GM19452 (cell line): Measurements from ENCODE around the gene LTBP2.

ENCODE experiments used
- ATAC-seq: cut with Tn5 transposase; IDR thresholded peaks from one replicate; pipeline ENCODE4 v1.9.1; 2021; ENCODE audit not compliant: unreplicated experiment

LTBP2 gene

DNA sequence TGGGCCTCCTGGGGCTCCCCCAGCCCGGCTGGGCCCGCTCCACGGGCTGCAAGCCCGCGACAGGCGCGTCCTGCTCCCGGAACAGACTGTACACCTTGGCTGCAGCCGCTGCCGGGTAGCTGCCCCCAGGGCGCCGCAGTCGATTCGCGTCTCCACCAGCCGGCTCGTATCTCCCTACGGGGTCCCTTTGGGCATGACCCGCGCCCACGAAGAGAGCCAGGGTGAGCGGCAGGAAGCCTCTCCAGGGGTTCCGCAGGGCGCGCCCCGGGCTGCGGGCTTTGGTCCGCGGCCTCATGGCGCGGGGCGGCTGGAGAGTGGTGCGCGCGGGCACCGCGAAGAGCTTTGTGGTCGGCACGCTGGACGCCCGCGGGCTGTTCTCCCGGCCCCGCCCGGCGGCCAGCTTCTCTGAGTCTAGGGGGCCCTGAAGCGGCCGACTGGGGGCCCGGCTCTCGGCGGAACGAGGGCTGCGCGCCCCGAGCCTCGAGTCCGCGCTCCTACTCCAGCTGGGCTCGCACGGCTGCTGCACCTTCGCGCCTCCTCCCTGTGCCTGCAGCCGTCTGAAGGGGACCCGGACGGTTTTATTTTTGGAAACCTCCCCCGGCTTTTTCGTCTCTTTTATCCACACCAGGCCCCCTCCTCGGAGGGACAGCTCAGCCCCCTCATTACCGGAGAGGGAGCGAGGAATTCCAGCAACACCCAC lies at the start of gene LTBP2:
Gene LTBP2, minus strand, starts transcription at position 588 of the 700 bp plus-strand sequence. Its CDS starts 293 bp downstream, at position 295.
- no peak for ATAC-seq

- no peak for ATAC-seq
Observed at GRCh38 chr14:74660863-74661262, 48.8 kb upstream of the LTBP2 start.

- no peak for ATAC-seq
Observed at GRCh38 chr14:74660167-74660566, 48.1 kb upstream of the LTBP2 start.

GRCh38 chr14:74658535-74659131 lies 46.6 kb upstream of the LTBP2 start:
- no peak for ATAC-seq

DNA sequence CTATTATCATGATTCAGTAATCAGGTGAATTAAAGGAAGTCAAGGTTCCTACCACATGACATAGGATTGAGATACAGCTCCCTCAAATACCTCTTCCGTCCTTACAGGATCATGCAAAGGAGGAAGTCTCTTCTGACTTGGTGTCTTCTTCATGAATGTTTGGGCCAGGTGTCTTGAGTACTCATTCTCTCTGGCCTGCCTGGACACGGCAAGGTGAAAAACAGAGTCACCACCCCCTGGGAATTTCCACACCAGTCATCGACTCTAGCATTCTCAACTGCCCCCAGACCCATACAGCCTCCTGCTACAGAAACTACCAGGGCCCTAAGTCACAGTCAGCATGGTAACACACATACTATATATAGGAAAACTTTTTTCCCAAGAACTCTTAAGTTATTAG lies 44.9 kb upstream of the LTBP2 start:
- no peak for ATAC-seq

- ATAC-seq = no peak
Observed at GRCh38 chr14:74655599-74656395, 43.8 kb upstream of the LTBP2 start.

DNA sequence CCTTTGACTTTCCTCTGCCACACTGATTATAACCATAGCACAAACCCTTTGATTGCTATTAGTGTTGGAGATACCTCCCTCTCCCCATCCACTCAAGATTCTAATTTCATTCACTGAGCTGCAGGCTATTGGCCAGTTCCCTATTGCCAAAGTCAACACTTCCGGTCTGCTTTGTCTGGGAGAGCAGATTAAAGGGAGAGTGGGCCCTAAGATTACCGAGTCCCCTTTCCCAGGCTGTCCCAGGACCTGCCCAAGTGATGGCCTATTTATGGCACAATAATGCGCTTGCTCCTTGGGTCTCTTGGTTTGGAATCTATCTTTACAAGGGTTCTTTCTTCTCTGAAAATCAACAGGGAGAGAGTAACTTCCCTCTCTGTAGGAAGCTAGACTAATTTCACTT lies 42.9 kb upstream of the LTBP2 start:
- ATAC-seq = no peak

GRCh38 chr14:74653386-74654138 lies 41.5 kb upstream of the LTBP2 start:
- no peak for ATAC-seq

- ATAC-seq = no peak
Observed at GRCh38 chr14:74652541-74652940, 40.5 kb upstream of the LTBP2 start.

- no peak for ATAC-seq
Observed at GRCh38 chr14:74650927-74651686, 39.1 kb upstream of the LTBP2 start.

GRCh38 chr14:74649673-74650072 lies 37.6 kb upstream of the LTBP2 start:
- ATAC-seq = no peak

GRCh38 chr14:74649167-74649566 lies 37.1 kb upstream of the LTBP2 start:
- no peak for ATAC-seq

DNA sequence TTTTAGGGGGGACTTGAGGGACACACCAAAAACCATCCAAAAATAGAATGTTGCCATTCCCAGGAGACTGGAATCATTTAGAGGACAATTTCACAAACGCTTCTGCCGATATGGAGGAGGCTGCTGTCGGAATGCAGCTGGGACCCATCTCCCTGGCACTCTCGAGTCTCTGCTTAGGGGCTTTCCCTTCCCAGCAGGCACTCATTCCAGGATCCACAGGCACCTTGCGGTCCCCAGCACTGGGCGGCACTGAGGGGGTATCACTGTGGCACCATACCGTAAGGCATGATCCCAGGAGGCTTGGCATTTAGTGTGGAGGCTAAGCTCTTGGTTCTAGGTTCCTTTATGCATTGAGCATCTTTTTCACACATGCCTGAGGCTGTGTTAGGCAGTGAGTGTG lies 36.6 kb upstream of the LTBP2 start:
- no peak for ATAC-seq

- ATAC-seq = no peak
Observed at GRCh38 chr14:74647678-74648461, 35.8 kb upstream of the LTBP2 start.

- ATAC-seq = no peak
Observed at GRCh38 chr14:74647061-74647677, 35.1 kb upstream of the LTBP2 start.

DNA sequence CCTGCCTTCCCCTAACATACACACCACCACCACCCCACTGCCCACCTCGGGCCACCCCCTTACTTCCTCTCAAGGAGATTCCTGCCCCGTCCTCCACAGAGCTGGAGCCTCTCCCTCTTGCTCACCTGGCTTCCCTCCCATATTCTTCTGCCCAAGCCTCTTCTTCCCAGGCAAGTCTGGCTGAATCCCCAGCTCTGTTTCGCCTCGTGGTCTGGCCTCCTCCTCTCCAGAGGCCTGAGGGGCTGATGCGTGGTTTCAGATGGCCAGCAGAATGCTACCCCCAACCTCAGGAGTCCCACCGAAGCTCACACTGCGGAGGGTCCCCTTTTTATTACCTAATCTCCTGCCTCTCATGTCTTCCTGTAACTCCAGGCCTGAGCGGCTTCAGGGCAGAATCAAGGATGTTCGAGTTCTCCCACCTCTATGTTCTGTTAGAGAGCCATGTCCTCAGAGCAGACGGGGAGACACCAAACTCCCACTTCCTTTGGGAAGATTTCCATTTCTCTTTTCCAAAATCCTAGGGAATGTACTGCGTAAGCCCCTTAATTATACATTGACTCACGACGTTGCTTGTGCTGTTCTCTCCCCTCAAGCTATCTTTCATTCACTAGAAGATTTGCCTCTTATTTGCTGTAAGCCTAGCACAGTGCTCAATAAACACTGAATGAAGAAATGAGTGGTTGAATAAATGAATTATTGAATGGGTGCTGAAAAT lies 33.9 kb upstream of the LTBP2 start:
- ATAC-seq = no peak

GRCh38 chr14:74645244-74645643 lies 33.2 kb upstream of the LTBP2 start:
- no peak for ATAC-seq

GRCh38 chr14:74641601-74642391 lies 29.8 kb upstream of the LTBP2 start:
- ATAC-seq = no peak
